ENCODE data around the gene SORCS2.

The SORCS2 gene

DNA sequence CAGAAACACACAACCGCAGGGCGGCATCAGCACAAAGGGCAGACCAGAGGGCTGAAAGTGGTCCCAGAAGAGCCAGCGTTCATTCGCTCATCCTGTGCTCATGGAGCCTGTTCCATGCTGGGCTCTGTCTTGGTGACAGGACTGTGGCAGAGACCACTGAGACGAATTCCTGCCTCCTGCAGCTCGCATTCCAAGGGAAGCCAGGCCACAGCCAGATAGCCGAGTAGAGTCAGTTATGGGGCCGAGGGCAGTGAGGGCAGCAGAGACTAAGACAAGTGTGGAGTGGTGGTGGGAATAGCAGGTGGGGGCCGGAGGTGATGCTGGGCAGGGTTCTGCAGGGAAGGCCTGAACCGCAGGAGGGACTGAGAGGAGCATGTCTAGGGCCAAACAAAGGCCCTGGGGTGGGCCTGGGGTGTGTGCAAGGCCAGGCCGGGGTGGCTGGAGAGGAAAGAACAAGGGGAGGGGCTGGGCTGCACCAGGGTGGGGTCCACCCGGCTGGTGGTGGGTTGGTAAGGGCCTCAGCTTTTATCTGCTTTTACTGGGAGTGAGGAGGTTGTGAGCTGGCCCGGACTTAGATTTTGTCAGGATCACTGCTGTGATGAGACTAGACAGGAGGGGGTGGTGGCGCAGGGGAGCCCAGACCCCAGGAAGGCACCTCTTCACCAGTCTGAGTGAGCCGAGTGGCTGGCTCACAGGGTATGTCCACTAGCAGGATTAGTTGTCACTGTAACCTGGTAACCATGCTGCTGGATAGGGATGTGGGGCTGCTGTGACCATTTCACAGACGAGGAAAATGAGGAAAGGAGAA is 236.1 kb downstream of the SORCS2 start:
- H3K27ac ChIP-seq: no peak overlapping the region
- TF ChIP-seq, protein P1, sequence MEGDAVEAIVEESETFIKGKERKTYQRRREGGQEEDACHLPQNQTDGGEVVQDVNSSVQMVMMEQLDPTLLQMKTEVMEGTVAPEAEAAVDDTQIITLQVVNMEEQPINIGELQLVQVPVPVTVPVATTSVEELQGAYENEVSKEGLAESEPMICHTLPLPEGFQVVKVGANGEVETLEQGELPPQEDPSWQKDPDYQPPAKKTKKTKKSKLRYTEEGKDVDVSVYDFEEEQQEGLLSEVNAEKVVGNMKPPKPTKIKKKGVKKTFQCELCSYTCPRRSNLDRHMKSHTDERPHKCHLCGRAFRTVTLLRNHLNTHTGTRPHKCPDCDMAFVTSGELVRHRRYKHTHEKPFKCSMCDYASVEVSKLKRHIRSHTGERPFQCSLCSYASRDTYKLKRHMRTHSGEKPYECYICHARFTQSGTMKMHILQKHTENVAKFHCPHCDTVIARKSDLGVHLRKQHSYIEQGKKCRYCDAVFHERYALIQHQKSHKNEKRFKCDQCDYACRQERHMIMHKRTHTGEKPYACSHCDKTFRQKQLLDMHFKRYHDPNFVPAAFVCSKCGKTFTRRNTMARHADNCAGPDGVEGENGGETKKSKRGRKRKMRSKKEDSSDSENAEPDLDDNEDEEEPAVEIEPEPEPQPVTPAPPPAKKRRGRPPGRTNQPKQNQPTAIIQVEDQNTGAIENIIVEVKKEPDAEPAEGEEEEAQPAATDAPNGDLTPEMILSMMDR (conservative IDR thresholded peaks at IDR 0.05): no peak

DNA sequence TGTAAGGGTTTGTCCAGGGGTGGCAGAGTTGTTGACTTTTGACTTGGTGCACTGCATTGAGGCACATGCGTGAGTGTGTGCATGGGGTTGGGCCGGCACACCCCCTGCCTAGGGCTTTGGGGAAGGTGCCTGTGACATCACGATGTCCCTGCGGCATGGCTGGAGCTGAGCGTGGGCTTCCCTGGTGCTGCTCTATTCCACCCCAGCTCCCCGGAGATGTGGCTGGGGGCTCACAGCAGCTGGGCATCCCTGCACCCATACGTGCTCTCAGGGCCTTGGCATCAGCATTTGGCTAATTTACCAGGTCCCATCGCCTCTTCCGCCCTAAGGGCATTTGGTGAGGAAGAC is 236.7 kb downstream of the SORCS2 start:
- TF ChIP-seq, protein P1 (conservative IDR thresholded peaks at IDR 0.05): no peak
- H3K27ac ChIP-seq: no peak overlapping the region

DNA sequence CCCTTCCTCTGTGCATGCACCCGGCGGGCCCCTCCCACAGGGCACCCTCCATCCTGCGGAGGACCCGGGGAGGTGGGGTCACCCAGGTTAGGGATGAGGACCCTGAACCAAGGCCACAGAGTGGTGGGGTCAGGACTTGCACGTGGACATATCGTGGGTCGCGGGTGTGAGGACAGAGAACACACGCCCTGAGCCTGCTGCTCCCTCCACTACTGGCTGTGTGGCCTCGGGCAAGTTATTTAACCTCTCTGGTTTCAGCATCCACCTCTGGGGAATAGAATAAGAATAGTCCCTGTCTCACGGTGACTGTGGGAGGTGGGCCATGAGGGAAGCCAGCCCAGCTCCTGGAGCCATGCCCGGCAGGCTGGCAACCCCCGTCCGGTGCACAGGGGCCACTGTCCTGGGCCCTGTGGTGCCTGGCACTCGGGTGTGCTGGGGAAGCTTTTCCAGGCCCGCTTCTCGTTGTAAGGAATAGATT is 237.3 kb downstream of the SORCS2 start:
- TF ChIP-seq, protein P1 (conservative IDR thresholded peaks at IDR 0.05): no peak
- H3K27ac ChIP-seq: no peak overlapping the region

DNA sequence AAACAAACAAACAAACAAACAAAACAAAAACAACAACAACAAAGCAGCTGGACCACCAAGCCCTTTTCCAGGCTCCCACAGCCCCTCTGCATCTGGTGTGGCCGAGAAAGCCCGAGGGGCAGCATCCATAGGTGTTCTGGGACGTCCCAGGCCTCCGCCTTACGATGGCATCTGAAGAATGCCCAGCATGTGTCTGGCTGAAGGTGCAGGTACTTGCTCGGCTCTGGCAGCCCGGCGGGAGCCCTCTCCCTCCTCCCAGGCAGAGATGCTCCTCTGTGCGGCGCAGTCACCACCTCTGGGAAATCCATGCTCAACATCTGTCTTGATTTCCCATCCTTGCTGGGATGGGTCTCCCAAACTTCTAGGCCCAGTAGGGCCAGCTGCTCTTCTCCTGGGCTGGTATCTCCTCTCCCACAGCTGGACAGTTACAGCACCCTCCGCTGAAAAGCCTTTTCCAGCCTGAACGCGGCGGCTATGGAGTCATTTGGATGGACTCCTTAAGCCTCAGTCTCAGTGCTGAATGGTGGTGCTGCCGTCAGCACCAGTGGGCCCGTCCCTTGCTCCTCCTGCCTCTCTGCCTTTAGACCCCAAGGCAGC is 238.1 kb downstream of the SORCS2 start:
- no peak overlapping the region for H3K27ac ChIP-seq
- TF ChIP-seq, protein P1 (conservative IDR thresholded peaks at IDR 0.05): no peak

DNA sequence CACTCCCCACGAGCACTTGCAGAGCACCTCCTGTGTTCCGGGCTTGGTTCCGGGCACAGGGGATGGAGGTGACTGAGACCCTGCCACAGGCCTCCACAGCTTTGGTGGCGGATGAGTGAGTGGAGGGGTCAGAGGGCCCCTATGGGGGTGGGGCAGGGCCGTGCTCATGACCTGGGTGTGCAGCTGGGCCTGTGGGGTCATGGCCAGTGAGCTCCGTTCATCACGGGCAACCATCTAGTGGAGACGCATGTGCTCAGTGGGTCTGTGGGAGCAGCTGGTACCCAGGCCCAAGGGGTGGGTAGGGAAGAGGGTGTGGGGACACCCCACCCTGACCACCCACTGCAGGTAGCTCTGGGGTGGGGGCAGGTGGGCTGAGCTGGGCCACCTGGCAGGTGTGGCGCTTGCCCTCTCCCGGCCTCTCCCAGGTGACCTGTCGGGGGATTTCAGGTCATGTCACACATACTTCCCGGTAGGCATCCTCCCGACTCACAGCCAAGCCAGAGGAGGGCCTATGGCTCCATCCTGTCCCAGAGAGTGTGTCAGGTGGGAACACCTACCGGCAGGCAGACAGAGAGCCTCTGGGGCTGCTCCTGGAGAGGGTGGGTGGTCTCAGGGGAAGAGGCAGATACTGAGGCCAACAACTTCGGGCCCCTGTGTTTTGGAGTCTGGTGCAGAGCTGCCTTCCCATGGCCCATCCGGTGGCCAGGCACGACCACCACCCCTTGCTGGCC is 238.8 kb downstream of the SORCS2 start:
- TF ChIP-seq, protein P1 (conservative IDR thresholded peaks at IDR 0.05): no peak
- H3K27ac ChIP-seq: no peak overlapping the region

DNA sequence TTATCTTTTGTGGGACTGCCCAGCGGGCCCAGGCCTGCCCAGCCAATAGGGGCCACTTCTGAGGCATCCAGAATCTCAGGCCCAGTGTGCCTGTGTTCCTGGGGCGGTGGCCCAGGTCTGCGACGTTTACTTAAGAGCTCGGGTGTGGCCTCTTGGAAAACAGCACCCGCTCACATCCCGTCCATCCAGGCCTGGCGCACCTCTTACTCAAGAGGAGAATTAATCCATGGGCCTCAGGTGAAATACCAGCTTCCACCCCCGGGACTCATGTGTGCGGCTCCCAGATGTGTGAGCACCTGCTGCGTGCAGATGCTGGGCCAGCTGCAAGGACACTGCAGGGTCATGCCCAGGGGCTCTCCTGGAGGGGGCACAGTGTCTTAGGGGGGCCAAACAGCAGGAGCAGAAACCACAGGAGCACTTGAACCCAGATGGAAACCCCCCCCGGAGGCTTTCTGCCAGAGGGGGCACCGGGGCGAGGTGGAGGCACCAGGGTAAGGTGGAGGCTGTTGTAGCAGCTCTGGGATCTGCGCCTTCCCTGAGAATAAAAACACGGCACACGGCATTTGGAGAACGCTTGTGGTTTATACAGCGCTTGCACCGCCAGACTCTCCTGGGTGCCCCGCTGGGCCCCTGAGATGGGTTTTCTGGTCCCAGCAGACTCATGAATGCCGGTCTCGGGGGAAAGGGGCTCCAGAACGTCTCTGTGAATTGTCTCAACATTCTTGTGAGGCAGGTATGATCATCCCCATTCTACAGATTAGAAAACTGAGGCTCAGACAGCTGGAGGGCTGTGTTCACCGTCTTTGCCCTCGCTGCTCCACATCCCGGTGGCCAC is 239.6 kb downstream of the SORCS2 start:
- TF ChIP-seq, protein P1 (conservative IDR thresholded peaks at IDR 0.05): no peak
- no peak overlapping the region for H3K27ac ChIP-seq
